Dermis blood vessel endothelial cell (primary cell): ENCODE measurements around the gene CXXC5. TPM values are rescaled to one million over a fixed set of nuclear protein-coding genes. Genes with fewer than 3 reads are reported as not detected.

Experiments used
- DNase-seq: peaks from one replicate; pipeline ENCODE4 v3.0.0; 2010
- total RNA-seq: library from RNA; depleted of rRNA; stranded (reverse); fragments of >200 nt; gene quantifications from 2 replicates; pipeline ENCODE4 v1.2.3, GENCODE V29; 2014

The CXXC5 gene
- total RNA-seq, 1 donor from 2014 or later = 36.1 TPM

DNA sequence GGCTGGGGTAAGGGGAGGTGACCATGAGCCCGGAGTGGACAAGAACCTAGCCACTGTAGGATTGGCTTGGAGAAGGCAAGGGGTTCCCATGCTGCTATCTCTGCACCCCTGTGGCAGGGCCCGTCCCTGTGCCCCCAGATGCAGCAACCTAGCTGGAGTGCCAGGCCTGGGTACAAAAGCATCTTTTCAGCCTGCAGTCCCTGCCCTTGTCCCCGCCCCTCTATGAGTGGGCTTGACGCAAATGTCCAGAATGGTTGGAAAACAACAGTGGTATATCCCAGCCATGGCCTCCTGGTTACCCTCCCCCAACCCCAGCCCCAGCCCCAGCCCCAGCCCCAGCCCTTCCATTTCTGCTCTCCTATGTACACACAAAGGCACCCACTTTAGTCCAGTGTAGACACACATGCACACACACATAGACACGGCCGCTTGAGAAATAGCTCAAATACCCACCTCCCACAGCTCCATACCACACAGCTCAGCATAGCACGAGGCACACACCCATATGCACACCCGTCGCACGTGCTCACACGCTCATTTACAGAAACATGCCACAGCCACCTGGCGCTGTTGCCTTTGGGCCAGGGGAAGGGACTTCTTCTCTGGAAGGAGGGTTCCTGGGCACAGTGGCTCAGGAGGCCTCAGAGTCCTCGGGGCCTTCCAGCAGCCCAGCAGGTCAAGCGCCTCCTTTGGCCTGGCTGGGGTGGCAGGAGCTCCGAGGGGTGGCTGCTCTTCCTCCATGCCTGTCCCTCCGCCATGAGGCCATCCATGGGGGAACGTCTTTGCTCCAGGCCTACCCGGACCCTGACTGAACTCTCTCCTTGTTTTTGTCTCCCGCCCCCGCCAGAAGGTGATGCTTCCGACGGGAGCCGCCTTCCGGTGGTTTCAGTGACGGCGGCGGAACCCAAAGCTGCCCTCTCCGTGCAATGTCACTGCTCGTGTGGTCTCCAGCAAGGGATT, 34.1 kb downstream of the CXXC5 start:
- DNase-seq = no peak

DNA sequence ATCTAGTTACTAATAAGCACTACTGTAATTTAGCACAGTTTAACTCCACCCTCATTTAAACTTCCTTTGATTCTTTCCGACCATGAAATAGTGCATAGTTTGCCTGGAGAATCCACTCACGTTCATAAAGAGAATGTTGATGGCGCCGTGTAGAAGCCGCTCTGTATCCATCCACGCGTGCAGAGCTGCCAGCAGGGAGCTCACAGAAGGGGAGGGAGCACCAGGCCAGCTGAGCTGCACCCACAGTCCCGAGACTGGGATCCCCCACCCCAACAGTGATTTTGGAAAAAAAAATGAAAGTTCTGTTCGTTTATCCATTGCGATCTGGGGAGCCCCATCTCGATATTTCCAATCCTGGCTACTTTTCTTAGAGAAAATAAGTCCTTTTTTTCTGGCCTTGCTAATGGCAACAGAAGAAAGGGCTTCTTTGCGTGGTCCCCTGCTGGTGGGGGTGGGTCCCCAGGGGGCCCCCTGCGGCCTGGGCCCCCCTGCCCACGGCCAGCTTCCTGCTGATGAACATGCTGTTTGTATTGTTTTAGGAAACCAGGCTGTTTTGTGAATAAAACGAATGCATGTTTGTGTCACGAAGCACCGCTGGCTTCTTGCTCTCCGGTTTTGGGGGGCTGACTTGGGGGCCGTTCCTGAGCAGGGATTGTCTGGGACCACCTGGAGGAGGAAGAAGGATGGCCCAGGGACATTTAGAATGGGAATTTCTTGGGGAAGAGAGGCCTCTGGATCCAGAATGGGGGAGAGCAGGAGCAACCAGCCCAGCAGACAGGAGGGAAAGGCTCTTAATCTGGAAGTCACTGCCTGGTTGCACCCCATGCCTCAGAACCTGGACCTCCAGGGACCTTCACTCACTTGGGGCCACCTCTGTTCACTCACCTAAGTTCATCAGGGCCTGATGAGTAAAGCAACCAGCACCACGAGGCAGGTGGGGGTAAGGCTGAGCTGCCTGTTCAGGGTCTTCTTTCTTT, 35.4 kb downstream of the CXXC5 start:
- no peak for DNase-seq

DNA sequence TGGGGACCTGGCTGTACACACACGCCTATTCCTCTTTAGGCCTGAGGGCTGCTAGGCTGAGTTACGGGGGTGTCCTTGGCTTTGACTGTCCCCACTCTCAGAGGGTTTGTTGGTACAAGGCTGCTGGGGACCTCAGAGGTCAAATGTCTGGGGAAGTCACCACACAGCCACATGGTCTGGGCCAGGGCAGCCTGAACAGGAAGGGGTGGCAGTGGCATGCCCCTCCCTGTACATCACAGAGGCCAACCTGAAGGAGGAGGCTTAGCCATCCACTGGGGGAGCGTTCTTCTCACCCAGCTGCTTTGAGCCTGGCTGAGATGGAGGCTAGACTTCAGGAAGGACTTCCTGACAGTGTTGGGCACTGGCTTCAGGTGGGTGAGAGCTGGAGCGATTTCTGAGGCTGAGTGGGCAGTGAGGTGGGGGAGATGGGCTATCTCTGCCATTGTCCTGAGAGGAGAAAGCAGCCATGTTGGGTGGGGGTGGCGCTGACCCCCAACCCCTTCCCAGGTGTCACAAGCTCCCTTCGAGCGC, 36.3 kb downstream of the CXXC5 start:
- no peak for DNase-seq

DNA sequence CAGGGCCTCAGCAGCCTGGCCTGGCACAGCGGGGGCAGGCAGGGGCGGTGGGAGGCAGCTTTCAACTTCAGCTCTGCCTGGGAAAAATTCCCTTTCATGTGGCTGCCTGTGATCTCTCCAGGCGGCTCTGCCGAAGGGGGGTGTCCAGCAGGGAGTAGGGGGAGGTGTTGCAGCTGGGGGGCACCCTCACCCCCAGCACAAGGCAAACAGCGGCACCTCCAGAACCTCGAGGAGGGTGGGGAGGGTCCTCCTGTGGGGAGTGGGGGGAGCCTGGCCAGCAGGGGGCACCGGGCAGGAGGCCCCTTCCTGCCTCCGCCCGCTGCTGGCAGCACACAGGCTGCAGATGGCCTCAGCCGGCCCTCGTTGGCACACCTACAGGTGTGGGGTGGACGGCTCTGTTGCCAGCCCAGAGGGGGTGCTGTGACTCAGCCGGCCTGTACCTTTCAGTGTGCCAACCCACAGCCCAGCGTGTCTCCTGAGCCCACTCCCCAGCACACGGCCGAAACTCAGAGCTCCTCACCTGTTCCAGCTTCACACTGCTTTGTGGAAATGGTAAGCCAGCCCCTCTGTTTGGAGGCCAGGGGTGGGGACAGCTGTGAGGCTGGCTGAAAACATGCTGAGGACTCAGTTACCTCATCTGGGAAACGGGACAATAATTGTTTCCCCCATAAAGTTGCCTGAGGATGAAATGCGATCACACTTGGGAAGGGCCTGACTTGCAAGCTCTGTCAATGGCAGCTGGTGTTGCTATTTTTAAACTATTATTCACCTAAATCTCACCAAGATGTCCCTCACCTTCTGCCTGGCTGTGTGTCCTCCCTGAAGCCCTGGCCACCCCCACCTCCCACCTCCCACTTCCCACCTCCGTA, 37.0 kb downstream of the CXXC5 start:
- no peak for DNase-seq

DNA sequence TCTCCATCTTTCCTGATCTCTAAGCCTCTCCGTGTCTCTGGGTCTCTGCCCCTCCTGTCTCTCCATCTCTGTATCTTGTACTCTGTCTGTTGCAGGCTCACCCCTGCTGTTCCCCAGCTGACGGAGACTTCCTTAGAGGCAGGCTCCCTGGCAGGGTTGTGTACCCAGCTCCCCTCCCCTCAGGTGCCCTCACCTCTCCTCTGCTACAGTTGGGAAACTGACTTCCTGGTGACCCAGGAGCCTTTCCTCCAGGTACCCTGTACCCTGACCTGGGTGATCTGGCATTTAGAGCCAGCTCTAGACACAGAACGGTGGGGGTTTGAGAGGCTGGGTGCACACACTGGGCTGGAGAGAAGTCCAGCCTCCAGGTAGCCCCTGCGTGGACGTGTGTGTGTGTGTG, 37.7 kb downstream of the CXXC5 start:
- DNase-seq = no peak

DNA sequence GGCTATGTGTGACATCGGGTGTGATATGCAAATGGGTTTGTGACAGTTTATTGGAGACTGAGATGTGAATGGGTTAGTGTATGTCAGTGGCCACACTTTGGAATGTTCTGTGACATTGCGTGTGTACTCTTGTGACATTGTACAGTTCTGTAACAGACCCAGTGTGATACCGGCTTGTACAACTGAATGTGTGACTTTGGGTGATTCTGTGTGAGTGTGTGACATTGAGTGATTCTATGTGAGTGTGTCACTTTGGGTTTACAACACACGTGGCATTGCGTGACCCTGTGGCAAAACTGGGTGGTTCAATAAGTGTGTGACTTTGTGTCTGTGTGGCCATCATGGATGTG, 38.2 kb downstream of the CXXC5 start:
- DNase-seq = no peak

DNA sequence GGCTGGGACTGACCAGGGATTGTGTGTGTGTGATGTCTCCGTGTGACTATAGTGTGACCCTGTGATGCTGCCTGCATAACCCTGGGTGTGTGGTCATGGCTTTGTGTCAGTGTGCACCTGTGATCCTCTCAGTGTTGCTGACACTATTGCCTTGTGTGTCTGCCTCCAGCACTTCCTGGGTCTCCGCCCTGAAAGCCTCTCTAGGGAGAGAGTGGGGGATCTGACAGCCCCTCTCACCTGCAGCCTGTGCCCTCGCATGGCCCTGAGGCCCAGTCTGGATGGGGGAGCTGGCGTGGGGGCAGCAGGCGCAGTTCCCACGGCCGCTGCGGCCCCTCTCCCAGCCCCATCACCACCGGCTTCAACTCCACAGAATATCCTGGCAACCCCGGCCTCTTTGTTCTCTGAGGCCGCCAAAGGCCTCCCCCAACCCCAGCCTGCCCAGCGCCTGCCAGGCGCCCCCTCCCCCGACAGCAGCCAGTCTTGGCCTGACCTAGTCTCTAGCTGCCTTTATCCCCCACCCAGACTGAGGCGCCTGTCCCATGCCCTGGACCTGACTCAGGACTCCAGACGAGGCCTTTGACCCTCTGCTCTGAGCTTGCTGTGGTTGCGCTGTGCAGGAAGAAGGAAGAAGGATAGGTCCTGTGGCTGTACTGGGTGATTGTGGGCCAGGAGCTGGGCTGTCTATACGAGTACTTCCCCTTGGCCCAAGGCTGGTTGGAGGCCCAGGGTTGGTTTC, 38.7 kb downstream of the CXXC5 start:
- no peak for DNase-seq

DNA sequence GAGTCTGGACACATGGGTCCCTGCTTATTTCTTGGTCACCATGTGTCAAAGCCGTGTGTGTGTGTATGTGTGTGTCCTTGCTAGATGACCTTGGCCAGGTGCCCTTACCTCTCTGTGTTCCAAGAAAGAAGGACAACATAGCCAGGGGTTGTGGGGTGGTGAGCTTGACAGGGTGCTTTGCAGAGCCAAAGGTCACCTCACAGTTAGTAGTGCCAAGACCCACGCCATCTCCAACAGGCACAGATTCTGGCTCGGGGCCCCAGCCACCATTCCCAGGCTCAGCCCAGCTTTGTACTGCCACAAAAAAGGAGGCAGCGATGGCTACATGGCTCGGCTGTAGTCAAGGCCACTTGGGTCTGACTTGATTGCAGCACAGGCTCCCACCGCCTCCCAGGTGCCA, 39.5 kb downstream of the CXXC5 start:
- no peak for DNase-seq

DNA sequence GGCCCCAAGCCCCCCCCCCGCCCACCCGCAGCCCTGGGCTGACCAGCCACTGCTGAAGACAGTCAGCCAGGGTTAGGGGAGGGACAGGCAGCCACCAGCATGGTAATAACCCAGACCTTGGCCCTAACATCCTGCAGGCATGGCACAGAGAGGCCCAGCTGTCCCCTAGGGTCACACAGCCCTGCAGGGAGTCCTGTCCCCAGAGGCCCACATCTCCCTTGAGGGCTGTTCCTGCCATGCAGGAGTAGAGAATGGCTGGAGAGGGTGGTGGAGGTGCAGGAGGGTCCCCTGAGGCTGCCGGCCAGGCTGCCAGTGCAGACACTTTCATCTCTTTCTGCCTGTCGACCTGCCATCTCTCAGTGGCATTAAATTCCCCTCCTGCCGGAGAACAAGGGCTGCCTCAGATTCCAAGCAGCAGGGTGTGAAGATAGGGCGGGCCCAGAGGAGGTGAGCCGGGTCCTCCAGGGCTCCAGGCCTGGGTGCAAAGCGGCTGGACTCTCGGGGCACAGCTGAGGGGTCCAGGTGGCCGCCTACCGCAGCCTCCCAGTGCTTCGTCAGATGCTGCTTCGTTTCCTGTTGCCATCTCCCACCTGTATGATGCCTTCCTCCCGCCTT, 40.0 kb downstream of the CXXC5 start:
- DNase-seq = no peak

DNA sequence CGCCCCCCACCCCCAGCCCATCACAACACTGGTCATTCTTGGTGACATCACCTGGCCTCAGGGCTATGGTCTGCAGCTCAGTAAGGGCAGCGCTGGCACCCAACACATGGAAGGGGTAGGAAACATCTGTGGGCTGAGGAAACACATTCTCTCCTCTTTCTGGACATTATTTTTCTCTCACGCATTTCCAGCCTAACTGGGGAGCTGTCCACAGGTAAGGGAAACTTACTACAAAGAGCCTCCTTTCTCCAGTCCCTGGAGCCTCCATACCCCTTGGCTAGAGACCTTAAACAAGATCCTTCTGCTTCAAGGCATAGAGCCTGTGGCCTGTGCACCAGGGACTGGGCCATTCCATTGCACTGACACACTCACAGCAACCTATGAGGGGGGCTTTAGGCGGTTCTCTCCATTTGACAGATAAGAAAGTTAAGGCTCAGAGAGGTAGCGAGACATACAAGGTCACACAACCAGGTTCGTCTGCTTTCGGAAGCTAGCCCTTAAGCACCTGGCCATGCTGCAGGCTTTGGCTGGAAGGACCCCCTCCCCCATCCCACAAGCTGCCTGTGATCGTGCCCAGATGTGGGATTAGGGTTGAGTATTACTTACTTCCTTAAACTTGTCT, 40.7 kb downstream of the CXXC5 start:
- DNase-seq = no peak

DNA sequence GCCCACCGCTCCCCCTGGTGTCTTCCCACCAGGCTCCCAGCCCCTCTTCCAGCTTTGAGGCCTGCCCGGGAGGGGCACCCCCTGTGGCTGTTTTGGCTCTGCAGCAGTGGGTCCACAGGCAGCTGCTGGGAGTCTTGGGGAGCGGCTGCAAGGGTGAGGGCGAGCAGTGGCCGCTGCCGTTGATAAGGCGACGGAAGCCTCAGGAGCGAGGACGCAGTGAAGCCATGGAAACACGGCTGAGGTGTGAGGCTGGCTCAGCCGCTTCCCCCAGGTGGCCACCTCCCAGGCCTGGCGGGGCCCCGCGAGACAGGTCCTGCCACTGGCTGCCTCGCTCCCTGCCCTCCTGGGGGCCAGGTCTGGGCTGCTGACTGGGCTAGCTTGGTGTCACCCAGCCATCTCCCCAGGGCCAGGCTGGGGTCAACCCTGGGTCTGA, 41.5 kb downstream of the CXXC5 start:
- no peak for DNase-seq

DNA sequence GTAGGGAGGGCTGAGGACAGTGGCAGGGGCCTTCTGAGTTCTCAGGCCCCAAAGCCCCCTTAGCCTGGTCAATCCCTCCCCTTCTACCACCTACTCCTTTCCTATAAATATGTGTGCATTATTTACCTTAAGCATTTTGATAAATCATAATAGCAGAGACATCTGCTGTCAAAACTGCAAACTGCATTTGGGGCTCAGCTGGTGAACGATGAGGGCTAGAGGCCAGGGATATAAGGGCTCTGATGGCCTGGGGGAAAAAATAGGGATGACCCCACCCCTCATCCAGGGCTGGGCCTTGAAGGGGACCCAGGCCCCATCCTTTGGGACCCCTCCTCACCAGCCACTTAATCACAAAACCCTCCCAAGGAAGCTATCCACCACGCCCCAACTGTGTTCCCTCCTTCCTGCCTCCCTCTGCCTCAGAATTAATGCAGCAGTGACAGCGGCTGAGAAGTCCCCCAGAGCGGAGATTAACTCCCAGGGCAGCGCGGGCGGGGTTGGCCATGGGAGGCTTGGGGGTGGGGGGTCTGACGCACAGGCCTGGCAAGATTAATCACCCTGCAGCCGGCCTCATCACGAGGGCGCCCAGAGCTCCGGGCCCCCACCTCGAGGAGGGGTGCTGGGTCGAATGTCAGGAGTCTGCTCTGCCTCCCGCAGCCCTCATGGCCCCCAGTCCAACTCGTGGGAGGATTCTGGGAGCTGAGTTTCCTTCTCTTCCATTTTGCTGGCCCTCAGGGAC, 42.1 kb downstream of the CXXC5 start:
- peak; percentile 65 for DNase-seq

DNA sequence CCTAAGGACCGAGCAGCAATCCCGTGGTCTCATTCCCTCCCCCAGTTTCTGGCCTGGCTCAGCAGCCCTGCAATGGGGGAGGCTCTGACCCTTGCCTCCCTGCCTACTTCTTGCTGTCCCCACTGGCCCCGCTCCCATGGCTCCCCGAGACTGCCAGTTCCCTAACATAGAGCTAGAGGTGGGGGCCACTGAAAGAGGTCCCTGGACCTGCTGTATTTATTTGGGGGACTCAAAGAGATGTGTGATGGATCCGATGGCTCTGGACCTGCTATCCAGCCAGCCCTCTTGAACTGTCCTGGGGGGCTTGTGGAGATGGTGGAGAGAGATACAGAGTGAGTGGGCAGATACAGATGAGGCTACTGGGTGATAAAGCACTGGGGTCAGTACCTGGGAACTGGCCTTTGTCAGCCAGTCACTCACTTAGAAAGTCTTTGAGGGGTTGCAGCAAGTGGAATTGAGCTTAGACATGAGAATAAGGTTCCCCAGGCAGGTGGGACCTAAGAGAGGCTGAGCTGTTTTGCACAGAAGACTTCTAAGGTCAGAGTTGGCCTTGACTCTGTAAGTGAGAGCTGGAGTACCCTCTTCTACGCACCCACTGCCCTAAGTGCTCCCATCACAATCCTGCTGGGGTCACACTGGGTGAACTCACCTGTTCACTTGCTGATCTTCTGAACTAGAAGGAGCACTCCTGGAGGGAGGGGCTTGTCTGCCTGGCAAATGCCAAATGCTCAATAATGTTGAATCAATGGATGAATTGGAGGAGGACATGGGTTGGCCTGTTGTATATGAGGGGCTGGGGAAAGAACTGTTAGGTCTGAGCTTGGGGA, 42.9 kb downstream of the CXXC5 start:
- no peak for DNase-seq

DNA sequence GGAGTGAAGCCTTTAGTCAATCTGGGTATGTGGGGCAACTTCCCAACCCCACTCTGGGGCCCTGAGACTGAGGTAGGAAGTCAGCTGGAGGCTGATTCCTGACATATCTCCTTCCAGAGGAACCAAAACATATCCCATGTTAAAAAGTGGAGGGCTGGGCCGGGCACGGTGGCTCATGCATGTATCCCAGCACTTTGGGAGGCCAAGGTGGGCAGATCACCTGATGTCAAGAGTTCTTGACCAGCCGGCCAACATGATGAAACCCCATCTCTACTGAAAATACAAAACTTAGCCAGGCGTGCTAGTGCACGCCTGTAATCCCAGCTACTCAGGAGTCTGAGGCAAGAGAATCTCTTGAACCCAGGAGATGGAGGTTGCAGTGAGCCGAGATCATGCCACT, 44.0 kb downstream of the CXXC5 start:
- no peak for DNase-seq

DNA sequence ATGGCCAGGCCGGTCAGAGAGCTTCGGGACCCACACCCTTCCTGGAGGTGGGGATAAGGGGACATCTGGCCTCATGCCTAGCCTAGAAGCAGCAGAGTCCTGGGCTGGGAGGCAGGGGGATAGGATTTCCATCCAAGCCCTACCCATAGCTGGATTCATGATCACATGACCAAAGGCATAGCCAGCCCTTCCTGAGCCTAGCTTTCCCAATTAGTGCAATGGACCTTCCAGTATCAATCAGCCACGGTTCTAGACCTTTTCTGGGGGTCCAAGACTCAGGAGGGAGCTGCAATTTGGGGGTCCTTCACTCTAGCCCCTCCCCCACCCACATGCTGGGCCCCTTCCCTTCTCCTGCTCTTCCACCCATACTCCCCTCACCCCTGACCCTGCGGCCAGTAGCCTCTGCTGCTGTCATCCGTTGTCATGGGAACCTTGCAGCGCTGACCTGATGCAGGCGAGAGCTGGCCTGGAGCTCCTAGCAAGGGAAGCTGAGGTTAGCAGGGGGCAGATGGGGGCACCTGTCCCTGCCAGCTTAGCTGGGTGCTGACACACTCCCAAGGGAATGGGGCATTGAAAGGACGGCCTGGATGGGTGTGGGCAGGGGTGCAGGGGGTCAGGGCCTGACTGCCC, 44.6 kb downstream of the CXXC5 start:
- DNase-seq = no peak

DNA sequence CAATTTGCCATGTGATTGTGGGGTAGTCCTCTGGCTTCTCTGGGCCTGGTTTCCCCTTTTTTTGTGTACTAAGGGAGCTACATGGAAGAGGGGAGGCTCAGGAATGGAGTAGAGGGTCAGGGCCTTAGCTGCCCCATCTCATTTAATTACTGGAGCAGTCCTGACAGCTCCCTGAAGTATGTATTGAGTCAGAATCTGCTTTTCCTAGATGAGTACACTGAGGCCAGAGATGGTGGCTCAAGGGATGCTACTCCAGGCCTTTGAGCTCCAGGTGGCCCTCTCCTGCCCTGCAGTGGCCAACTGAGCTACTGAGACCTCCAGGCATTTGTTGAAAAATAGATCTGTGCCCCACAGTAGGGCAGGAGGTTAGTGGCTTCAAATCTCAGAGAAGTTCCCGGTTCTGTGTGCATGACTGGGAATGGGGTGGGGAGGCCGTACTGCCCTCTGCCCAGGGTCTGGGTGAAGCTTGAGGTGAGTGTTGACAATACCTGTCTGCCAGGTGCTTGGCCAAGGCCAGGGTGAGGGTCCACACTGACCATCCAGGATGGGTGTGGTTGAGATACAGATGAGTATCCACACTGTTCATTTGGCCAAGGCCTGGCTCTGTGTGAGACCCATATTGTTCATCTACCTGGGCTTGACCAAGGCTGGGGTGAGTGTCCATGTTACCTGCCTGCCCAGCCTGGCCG, 45.7 kb downstream of the CXXC5 start:
- no peak for DNase-seq

DNA sequence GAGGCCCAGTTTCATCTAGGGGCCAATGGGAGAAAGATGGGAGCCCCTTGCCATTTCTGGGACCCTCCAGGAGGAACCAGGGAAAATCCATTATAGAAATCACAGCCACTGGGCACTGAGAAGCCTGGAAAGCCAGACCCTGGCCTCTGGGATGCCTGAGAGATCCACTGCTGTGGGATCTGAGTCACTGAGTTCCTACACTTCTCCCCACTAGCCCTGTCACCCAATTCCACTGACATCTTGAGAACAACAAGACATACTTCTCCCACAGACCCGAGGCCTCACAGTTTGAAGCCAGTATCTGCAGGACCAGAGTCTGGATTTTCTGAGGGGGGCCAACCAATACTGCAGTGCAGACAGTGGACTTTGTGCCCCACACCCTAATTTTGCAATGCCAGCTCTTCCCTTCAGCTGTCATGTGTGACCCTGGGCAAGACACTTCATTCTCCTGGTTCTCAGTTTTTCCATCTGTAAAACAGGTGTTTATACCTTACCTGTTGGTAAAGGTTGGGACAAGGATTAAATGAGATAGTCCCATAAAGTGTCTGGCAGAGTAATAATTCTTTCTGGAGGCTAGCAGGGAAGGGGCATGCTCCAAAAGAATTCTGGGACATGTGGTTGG, 46.5 kb downstream of the CXXC5 start:
- no peak for DNase-seq
